Panc1 (cell line): ENCODE results near the gene ATF3.

Experiments
- CTCF ChIP-seq: fragments of 450-650 bp; IDR thresholded peaks from 2 replicates; pipeline ENCODE4 v1.5.1; 2017; ENCODE audit warnings: mild to moderate bottlenecking
- POLR2AphosphoS5 ChIP-seq: IDR thresholded peaks from 2 replicates; pipeline ENCODE4 v1.6.1; 2012; ENCODE audit warnings: mild to moderate bottlenecking, low read depth, low read length, moderate library complexity
- REST ChIP-seq, 2 experiments: IDR thresholded peaks; 2 replicates each; pipeline ENCODE4 v1.6.1; 2011 to 2012; ENCODE audit warnings: low read depth in 2 of 2, control low read depth in 1 of 2, low read length in 1 of 2, mild to moderate bottlenecking in 1 of 2, moderate library complexity in 1 of 2; ENCODE audit not compliant: insufficient read depth in 1 of 2
- SIN3A ChIP-seq: IDR thresholded peaks from 2 replicates; pipeline ENCODE4 v1.6.1; 2012; ENCODE audit warnings: low read depth, mild to moderate bottlenecking, low read length, moderate library complexity, borderline replicate concordance; ENCODE audit not compliant: insufficient read depth

- TF ChIP-seq CTCF (no peak), POLR2AphosphoS5 (no peak), SIN3A (no peak), REST (IDR thresholded peaks at IDR 0.05; ENCODE audit: insufficient read depth in 1 of 2, low read depth in 2 of 2, low read length in 1 of 2) (no peak)
Observed at GRCh38 chr1:212668477-212668876, 59.9 kb downstream of the ATF3 start.
